IMR-90 (cell line): ENCODE measurements around the gene DLG5. TPM values are rescaled to one million over a fixed set of nuclear protein-coding genes. Genes with fewer than 3 reads are reported as not detected.

ENCODE experiments used
- ATAC-seq: fragments of 200-7000 bp; cut with Tn5 transposase; 2 replicates; pipeline ENCODE4 v1.9.1; 2020; ENCODE audit warnings: low read depth, mild to moderate bottlenecking, moderate library complexity
- BruUV-seq: library from RNA; stranded (reverse); fragments of 400-500 nt; replicated peaks from 2 replicates; lab custom pipeline; 2021; lab: Mats Ljungman, UMichigan
- CTCF ChIA-PET: fragments of 300-600 bp; formaldehyde crosslinking; extraction: SDS; loops from one replicate; lab custom pipeline; 2021; ENCODE audit warnings: antibody characterized with exemption; lab: Yijun Ruan, JAX
- POLR2A ChIA-PET: fragments of 300-600 bp; sonication (Branson Sonifier 250); formaldehyde crosslinking; loops from one replicate; lab custom pipeline; 2022; ENCODE audit warnings: antibody characterized with exemption; ENCODE audit not compliant: unreplicated experiment; lab: Charles Lee
- DNase-seq: peaks from one replicate; pipeline ENCODE4 v3.0.0; 2013
- H2AFZ ChIP-seq: replicated peaks from 2 replicates; pipeline ENCODE3; 2013; ENCODE audit warnings: low read length, mild to moderate bottlenecking; ENCODE audit not compliant: poor library complexity
- H2AK5ac ChIP-seq: 2 replicates; pipeline ENCODE4 v1.6.1; 2013; ENCODE audit warnings: low read depth, low read length, inconsistent platforms
- H2AK9ac ChIP-seq: replicated peaks from 2 replicates; pipeline ENCODE3; 2013; ENCODE audit warnings: mild to moderate bottlenecking, low read depth, low read length, moderate library complexity; ENCODE audit not compliant: poor library complexity
- H2BK120ac ChIP-seq: 2 replicates; pipeline ENCODE4 v1.6.1; 2013; ENCODE audit warnings: low read depth, low read length, inconsistent platforms
- H2BK15ac ChIP-seq: 3 replicates; pipeline ENCODE4 v1.6.1; 2013; ENCODE audit warnings: low read depth, low read length, inconsistent platforms
- H2BK20ac ChIP-seq: 2 replicates; pipeline ENCODE4 v1.6.1; 2013; ENCODE audit warnings: low read depth, mild to moderate bottlenecking, inconsistent platforms, low read length, moderate library complexity
- H2BK5ac ChIP-seq: 2 replicates; pipeline ENCODE4 v1.6.1; 2013; ENCODE audit warnings: mild to moderate bottlenecking, low read depth, low read length, inconsistent platforms; ENCODE audit not compliant: poor library complexity, severe bottlenecking
- H3K14ac ChIP-seq: replicated peaks from 2 replicates; pipeline ENCODE4 v1.6.1; 2013; ENCODE audit warnings: low read depth, low read length, inconsistent platforms
- H3K18ac ChIP-seq: 2 replicates; pipeline ENCODE4 v1.6.1; 2013; ENCODE audit warnings: low read depth, low read length, control low read depth
- H3K23ac ChIP-seq: 2 replicates; pipeline ENCODE4 v1.6.1; 2013; ENCODE audit warnings: low read depth, low read length, inconsistent platforms
- H3K27ac ChIP-seq: 2 replicates; pipeline ENCODE4 v1.5.1; 2013; ENCODE audit warnings: mild to moderate bottlenecking, control low read depth, low read length; ENCODE audit not compliant: insufficient read depth
- H3K27me3 ChIP-seq: 2 replicates; pipeline ENCODE4 v1.6.1; 2013; ENCODE audit warnings: low read length; ENCODE audit not compliant: control insufficient read depth, insufficient read depth
- H3K36me3 ChIP-seq: 2 replicates; pipeline ENCODE4 v1.6.1; 2013; ENCODE audit warnings: low read length, mixed read lengths; ENCODE audit not compliant: control insufficient read depth, insufficient read depth
- H3K4ac ChIP-seq: 2 replicates; pipeline ENCODE4 v1.6.1; 2013; ENCODE audit warnings: low read depth, low read length, inconsistent platforms
- H3K4me1 ChIP-seq: 2 replicates; pipeline ENCODE4 v1.6.1; 2013; ENCODE audit warnings: low read length, mixed read lengths; ENCODE audit not compliant: control insufficient read depth, insufficient read depth
- H3K4me2 ChIP-seq: 2 replicates; pipeline ENCODE4 v1.6.1; 2013; ENCODE audit warnings: low read depth, mild to moderate bottlenecking, control low read depth, low read length, moderate library complexity
- H3K4me3 ChIP-seq: 2 replicates; pipeline ENCODE4 v1.5.1; 2013; ENCODE audit warnings: low read depth, mild to moderate bottlenecking, control low read depth, low read length, moderate library complexity; ENCODE audit not compliant: insufficient read depth
- H3K56ac ChIP-seq: 2 replicates; pipeline ENCODE4 v1.6.1; 2013; ENCODE audit warnings: low read length, inconsistent platforms; ENCODE audit not compliant: insufficient read depth; ENCODE audit errors: extremely low read depth
- H3K79me1 ChIP-seq, 2 experiments: 2 replicates each; pipeline ENCODE4 v1.6.1; 2013; ENCODE audit warnings: low read length in 2 of 2, inconsistent platforms in 1 of 2, low read depth in 1 of 2
- H3K9ac ChIP-seq: 2 replicates; pipeline ENCODE4 v1.6.1; 2013; ENCODE audit warnings: low read depth, low read length, control low read depth
- H3K9me1 ChIP-seq: 2 replicates; pipeline ENCODE4 v1.6.1; 2013; ENCODE audit warnings: low read length, inconsistent platforms; ENCODE audit not compliant: insufficient read depth
- H3K9me3 ChIP-seq: 2 replicates; pipeline ENCODE4 v1.6.1; 2013; ENCODE audit warnings: low read length; ENCODE audit not compliant: control insufficient read depth, insufficient read depth
- H4K20me1 ChIP-seq: 2 replicates; pipeline ENCODE4 v1.6.1; 2013; ENCODE audit warnings: low read length, inconsistent platforms; ENCODE audit not compliant: insufficient read depth
- H4K5ac ChIP-seq: 2 replicates; pipeline ENCODE4 v1.6.1; 2013; ENCODE audit warnings: mild to moderate bottlenecking, low read depth, low read length, control low read depth
- H4K8ac ChIP-seq, 2 experiments: 2 replicates each; pipeline ENCODE4 v1.6.1; 2013; ENCODE audit warnings: low read depth in 2 of 2, low read length in 2 of 2, control low read depth in 1 of 2, inconsistent platforms in 1 of 2
- H4K91ac ChIP-seq: 2 replicates; pipeline ENCODE4 v1.6.1; 2013; ENCODE audit warnings: low read depth, low read length, inconsistent platforms; ENCODE audit not compliant: insufficient read depth
- CEBPB ChIP-seq: IDR thresholded peaks from 2 replicates; pipeline ENCODE4 v1.6.1; 2012; ENCODE audit warnings: low read depth, low read length, improper control_type of control experiment
- CHD1 ChIP-seq: IDR thresholded peaks from 2 replicates; pipeline ENCODE4 v1.6.1; 2012; ENCODE audit warnings: low read depth, low read length, improper control_type of control experiment
- MXI1 ChIP-seq: IDR thresholded peaks from 2 replicates; pipeline ENCODE4 v1.6.1; 2012; ENCODE audit warnings: low read depth, mild to moderate bottlenecking, low read length, moderate library complexity, borderline replicate concordance
- NFE2L2 ChIP-seq: fragments of 150-350 bp; IDR thresholded peaks from 2 replicates; pipeline ENCODE4 v1.6.1; 2016; ENCODE audit warnings: low read depth, mild to moderate bottlenecking, low read length
- RAD21 ChIP-seq: IDR thresholded peaks from 2 replicates; pipeline ENCODE4 v1.6.1; 2012; ENCODE audit warnings: low read length, improper control_type of control experiment
- RCOR1 ChIP-seq: IDR thresholded peaks from 2 replicates; pipeline ENCODE4 v1.6.1; 2012; ENCODE audit warnings: mild to moderate bottlenecking, low read length, improper control_type of control experiment; ENCODE audit not compliant: insufficient replicate concordance
- RFX5 ChIP-seq: IDR thresholded peaks from 2 replicates; pipeline ENCODE4 v1.8.0; 2012; ENCODE audit warnings: low read depth, mild to moderate bottlenecking, low read length, moderate library complexity
- WGBS, 2 experiments: methylation state at CpG; one replicate each; pipeline versions ENCODE4 v1.1.5 to v1.1.7; 2013; ENCODE audit warnings: missing lambda C conversion rate in 2 of 2; ENCODE audit not compliant: insufficient read length in 1 of 2; ENCODE audit errors: extremely low coverage in 2 of 2; 5-methylcytosine and 5-hydroxymethylcytosine counted together
- dilution Hi-C: fragments of 300-500 bp; cut with HindIII; formaldehyde crosslinking; loops from one replicate; pipeline ENCODE4 v1.14.3; 2018; ENCODE audit warnings: low sequenced_read_pairs; ENCODE audit not compliant: unreplicated experiment
- in situ Hi-C: fragments of 300-500 bp; cut with MboI; formaldehyde crosslinking; loops from 3 replicates; pipeline ENCODE4 v1.14.3; 2019; ENCODE audit warnings: low sequenced_read_pairs, inconsistent platforms, mixed read lengths
- intact Hi-C: fragments of 100-400 bp; cut with micrococcal nuclease; formaldehyde crosslinking; loops from 2 replicates; pipeline ENCODE4 v1.10.0; 2022
- polyA plus RNA-seq, 3 experiments: library from polyadenylated mRNA; depleted of rRNA; stranded (reverse); fragments of >200 nt; gene quantifications; 2 replicates each; pipeline ENCODE4 v1.2.3, GENCODE V29; 2012; ENCODE audit warnings: low replicate concordance in 1 of 3
- total RNA-seq: library from RNA; depleted of rRNA; stranded (reverse); fragments of >200 nt; gene quantifications from 2 replicates; pipeline ENCODE4 v1.2.3, GENCODE V29; 2012
- TF ChIP-seq, protein P1 (sequence below): fragments of 150-350 bp; IDR thresholded peaks from 2 replicates; pipeline ENCODE4 v1.6.1; 2017; ENCODE audit warnings: mild to moderate bottlenecking, antibody characterized with exemption, low read length, low read depth

DLG5 gene
- total and polyA plus RNA-seq, 2 of the 4 experiments (the other 2 are of a cell fraction), result 12.7 to 28.7 TPM

DNA sequence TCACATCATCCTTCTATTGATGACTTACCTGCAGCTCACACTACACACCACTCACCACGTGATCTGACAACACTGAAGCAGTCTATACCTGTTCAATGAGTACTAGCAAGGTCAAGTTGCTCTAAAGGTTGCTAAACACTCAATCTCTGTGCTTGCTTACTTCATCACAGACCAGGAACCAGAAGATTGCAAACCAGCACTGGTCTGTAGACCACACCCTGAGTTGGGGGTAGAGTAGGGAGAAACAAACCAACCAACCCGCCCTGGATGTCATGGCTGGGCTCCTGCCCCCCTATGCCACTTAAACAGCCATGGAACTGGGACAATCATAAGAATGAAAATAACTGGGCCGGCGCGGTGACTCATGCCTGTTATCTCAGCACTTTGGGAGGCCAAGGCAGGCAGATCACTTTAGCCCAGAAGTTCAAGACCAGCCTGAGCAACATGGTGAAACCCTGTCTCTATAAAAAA lies 19.6 kb downstream of the DLG5 start:
- POLR2A ChIA-PET, result no interaction called here
- WGBS, 2 experiments, result 80% methylated on average over 1 of the region's 5 CpGs; no CpG with 5 or more reads in 1 of the 2 experiments
- no peak overlapping the region for H3K23ac ChIP-seq
- DNase-seq (no peak), ATAC-seq (no peak)
- H3K4me1 ChIP-seq, result peaks cover 20% of the 10 kb centered on the region
- no peak overlapping the region for H4K91ac ChIP-seq
- H2BK20ac ChIP-seq, result no peak overlapping the region
- no peaks in the 10 kb centered on the region for H3K9me3 ChIP-seq
- peak overlapping the region in 1 of 2 experiments; percentile 16; a peak in 1 of 4 replicates for H4K8ac ChIP-seq
- H3K4me3 ChIP-seq, result no peak overlapping the region
- in situ Hi-C loops (no loop called here), dilution Hi-C loops (no loop called here), intact Hi-C loops (no loop called here)
- no peaks in the 10 kb centered on the region for H3K27me3 ChIP-seq
- BruUV-seq, result no TSS peak
- H3K27ac ChIP-seq, result no peak overlapping the region
- H3K56ac ChIP-seq, result no peak overlapping the region
- no peak overlapping the region for H3K4me2 ChIP-seq
- 0 out of 2 replicates have a peak overlapping the region, but pooled peaks have one; percentile 17 for H3K4ac ChIP-seq
- H2BK120ac ChIP-seq, result no peak overlapping the region
- H3K36me3 ChIP-seq, result no peaks in the 10 kb centered on the region; the same call in 1 of the 2 replicates
- peak overlapping the region; percentile 9 for H2AFZ ChIP-seq
- H3K18ac ChIP-seq, result no peak overlapping the region
- peaks cover 80% of the 10 kb centered on the region for H4K20me1 ChIP-seq
- no peak overlapping the region for H2AK9ac ChIP-seq
- CTCF ChIA-PET, result no interaction called here
- TF ChIP-seq NFE2L2 (no peak), RAD21 (no peak), CHD1 (no peak), MXI1 (no peak), CEBPB (no peak), RFX5 (no peak), RCOR1 (no peak)
- TF ChIP-seq, protein P1, sequence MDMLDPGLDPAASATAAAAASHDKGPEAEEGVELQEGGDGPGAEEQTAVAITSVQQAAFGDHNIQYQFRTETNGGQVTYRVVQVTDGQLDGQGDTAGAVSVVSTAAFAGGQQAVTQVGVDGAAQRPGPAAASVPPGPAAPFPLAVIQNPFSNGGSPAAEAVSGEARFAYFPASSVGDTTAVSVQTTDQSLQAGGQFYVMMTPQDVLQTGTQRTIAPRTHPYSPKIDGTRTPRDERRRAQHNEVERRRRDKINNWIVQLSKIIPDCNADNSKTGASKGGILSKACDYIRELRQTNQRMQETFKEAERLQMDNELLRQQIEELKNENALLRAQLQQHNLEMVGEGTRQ, result no peak
- no peak overlapping the region for H2BK5ac ChIP-seq
- no peak overlapping the region for H2AK5ac ChIP-seq
- H4K5ac ChIP-seq, result no peak overlapping the region
- H3K9ac ChIP-seq, result no peak overlapping the region
- H3K14ac ChIP-seq, result no peak overlapping the region; the same call in 1 of the 2 replicates
- H2BK15ac ChIP-seq, result no peak overlapping the region
- peaks cover 62 to 84% of the 10 kb centered on the region in 2 experiments for H3K79me1 ChIP-seq
- peaks cover 43% of the 10 kb centered on the region for H3K9me1 ChIP-seq
